Tongue (tissue), 2 donors: ENCODE data around the gene SIRT4. TPM values are rescaled to one million over a fixed set of nuclear protein-coding genes. Genes with fewer than 3 reads are reported as not detected.
"Not testable (repeated sequence)": the region's sequence is repeated elsewhere in the genome, so short reads cannot be mapped to it uniquely, and the experiment has no call there.

Source experiments
- DNase-seq: peaks from one replicate; pipeline ENCODE4 v3.0.0-alpha.2; 2015
- total RNA-seq: library from RNA; depleted of rRNA; stranded (reverse); fragments of >200 nt; gene quantifications from one replicate; pipeline ENCODE4 v1.2.3, GENCODE V29; 2014

SIRT4 gene
- total RNA-seq, 1 donor from 2014 or later: 5.0 TPM

DNA sequence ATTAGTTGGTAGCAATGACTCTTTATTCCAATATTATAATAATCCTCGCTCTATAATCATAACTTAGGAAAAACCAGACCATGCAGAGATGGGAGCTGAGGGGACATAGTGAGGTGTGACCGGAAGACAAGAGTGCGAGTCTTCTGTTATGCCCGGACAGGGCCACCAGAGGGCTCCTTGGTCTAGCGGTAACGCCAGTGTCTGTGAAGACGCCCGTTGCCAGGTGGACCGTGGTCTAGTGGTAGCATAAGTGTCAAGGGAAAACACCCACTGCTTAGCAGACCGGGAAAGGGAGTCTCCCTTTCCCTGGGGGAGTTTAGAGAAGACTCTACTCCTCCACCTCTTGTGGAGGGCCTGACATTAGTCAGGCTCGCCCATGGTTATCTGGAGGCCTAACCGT lies 33.3 kb downstream of the SIRT4 start:
- DNase-seq: peak; percentile 58

DNA sequence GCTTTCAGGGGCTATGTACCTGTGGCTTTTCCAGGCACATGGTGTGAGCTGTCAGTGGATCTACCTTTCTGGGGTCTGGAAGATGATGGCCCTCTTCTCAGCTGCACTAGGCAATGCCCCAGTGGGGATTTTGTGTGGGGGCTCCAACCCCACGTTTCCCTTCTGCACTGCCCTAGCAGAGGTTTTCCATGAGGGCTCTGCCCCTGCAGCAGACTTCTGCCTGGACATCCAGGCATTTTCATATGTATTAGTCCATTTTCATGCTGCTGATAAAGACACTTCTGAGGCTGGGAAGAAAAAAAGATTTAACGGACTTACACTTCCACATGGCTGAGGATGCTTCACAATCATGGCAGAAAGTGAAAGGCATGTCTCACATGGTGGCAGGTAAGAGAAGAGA lies 34.3 kb downstream of the SIRT4 start:
- not testable (repeated sequence) for DNase-seq

DNA sequence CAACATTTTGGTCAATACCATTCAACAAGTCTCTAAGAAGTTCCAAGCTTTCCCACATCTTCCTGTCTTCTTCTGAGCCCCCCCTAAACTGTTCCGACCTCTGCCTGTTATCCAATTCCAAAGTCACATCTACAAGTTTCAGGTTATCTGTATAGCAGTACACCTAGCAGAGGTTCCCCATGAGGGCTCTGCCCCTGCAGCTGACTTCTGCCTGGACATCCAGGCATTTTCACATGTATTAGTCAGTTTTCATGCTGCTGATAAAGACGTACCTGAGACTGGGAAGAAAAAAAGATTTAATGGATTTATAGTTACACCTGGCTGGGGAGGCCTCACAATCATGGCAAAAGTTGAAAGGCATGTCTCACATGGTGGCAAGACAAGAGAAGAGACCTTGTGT lies 35.6 kb downstream of the SIRT4 start:
- DNase-seq: no peak

DNA sequence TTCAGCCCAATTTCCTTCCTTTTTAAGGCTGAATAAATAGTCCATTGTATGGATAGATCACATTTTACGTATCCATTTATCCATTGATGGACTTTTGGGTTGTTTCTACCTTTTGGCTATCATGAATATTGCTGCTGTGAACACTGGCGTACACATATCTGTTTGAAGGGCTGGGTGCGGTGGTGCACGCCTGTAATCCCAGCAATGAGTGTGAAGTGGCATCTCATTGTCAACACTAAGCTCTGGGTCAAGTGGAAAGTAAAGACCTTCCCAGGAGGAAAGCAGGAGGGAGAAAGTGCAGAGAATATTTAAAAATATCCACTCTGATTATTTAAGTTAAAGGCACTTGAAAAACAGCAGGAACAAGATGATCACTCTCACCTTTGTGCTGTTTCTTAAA lies 37.1 kb downstream of the SIRT4 start:
- DNase-seq: no peak

DNA sequence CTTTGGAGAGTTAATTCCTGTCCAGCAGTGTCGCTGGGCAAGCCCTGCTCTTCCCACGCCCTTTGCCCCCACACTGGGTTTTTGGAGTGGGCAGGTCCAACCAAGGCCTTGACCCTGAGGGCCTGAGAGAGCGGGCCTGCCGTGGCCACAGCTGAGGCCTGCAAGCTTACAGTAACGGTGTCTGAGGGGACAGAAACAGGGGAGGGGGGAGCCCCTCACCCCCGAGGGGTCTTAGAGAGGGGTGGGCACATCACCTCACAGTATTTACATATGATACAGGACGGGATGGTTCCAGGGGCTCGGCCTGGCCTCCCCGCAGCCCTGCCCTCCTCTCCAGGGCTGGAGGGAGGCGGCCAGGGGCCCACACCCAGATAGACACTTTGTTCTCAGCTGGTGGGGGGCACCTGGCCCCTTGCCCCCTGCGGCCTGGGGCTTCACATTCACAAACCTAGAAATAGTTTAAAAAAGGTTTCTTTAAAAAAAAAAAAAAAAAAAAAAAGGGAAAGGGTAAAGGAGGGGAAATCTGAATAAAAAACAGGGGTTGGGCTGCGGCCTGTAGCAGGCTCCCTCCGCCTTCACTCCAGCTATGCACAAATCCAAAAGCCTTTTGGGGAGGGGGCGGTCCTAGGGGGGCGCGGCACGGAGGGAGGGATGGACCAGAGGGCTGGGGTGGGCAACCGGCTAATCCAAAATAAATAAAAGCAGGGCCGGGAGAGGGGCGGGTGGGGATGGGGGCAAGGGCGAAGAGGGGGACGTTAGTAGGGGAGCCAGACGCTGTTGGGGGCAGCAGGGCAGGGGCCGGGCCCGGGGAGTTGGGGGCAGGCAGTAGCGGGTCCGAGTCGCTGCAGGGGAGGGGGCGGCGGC lies 40.3 kb downstream of the SIRT4 start:
- no peak for DNase-seq

DNA sequence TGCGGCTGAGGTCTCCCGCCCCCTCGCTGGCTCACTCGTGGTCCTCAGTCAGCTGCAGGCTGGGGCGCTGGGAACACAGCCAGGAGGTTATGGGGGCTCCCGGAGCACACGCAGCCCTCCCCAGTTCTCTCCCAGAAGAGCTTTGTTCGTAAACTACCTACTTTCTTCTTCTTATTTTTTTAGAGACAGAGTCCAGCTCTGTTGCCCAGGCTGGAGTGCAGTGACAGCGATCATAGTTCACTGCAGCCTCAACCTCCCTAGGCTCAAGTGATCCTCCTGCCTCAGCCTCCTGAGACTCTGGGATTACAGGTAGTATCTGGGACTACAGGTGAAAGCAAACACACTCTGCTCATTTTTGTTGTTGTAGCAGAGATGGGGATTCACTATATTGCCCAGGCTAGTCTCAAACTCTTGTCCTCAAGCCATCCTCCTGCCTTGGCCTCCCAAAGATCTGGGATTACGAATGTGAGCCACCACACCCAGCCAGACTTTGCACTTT lies 41.0 kb downstream of the SIRT4 start:
- no peak for DNase-seq

DNA sequence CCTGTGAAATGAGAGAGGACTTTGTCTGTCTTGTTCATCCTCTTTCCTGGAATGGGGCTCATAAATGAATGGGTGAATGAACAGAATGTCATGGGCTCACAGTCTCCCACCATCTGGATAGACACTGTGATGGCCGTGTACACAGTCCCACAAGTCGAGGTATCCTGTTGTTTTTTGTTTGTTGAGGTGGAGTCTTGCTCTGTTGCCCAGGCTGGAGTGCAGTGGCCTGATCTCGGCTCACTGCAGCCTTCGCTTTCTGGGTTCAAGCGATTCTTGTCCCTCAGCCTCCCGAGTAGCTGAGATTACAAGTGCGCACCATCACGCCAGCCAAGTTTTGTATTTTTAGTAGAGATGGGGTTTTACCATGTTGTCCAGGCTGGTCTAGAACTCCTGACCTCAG lies 41.6 kb downstream of the SIRT4 start:
- no peak for DNase-seq

DNA sequence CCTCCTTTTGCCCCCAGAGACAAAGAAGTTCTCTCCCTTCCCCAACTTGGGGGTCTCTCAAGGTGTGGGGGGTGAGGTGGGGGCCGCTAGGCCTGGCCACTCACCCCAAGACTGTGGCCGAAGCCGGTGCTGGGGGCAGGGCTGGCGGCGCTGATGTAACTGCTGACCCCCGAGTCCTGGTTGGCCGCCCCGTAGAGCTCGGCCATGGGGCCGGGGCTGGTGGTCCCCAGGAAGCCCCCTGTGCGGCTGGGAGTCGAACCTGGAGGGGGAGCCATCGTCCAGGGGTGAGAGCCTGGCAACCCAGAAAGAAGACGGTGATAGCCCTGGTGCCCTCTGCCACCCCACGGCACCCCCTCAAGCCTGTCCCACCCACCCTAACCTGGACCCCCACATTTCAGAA lies 43.9 kb downstream of the SIRT4 start:
- DNase-seq: no peak

DNA sequence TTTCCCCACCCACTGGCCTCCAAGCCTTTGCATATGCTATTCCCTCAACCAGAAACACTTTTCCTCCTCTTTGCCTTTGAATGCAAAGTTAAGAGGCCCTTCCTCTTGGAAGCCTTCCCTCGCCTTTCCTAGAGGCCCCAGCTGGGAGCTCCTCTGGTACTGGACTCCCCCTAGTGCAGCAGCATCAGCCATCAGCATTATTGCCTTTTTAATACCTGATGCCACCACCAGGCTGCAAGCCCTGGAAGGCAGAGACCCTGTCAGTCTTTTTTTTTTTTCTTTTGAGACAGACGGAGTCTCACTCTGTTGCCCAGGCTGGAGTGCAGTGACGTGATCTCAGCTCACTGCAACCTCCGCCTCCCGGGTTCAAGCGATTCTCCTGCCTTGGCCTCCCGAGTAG lies 44.6 kb downstream of the SIRT4 start:
- DNase-seq: no peak

DNA sequence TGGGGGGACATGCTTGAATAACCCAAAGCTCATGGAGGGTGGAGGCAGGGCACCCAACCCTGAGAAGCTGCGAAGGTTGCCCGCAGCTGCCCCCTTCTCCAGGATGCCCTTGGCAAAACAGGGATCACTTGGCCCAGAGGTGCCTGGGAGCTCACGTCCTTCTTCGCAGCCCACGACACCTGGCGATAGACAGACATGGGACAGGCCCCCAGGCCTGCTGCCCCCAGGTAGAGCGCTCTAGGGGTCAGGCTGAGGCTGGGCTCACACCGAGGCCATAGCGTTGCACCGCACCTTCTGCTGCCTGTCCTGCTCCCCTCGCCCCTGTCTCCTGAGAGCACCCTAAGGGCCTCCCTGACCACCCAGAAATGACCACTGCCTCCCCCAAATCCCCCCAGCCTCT lies 45.6 kb downstream of the SIRT4 start:
- no peak for DNase-seq

DNA sequence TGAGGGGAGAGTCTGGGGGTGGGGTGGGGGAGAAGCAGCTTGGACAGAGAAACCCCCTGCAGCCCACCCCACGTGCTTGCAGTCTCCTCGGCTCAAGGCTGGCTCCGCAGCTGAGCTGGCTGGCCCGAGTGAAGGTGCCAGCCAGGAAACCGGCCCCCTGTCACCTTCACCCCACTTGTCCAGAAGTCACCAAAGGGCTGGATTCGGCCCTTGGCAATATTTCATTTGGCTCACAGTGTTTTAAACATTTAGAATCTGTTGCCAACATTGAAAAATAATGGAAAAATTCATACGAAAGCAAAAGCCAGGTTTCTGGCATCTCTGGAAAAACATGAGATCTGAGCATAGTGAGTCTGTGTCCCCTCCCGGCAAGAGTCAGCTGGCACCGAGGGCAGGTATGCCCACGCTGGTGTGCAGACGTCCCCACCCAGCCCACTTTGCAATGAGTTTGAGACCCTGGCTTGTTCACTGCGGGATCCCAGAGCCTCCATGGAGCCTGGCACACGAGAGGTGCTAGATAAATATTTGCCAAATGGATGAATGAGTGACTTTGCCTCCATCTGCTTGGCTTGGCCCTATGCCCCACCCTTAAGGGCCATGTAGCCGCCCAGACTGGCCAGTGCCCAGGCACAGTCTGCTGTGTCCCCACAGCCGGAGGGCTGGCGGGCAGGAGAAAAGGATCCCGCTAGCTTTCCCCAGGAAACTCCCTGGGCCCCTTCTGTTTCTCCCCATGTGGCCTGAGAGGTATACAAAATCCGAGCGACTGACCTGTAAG lies 48.6 kb downstream of the SIRT4 start:
- peak; percentile 46 for DNase-seq

DNA sequence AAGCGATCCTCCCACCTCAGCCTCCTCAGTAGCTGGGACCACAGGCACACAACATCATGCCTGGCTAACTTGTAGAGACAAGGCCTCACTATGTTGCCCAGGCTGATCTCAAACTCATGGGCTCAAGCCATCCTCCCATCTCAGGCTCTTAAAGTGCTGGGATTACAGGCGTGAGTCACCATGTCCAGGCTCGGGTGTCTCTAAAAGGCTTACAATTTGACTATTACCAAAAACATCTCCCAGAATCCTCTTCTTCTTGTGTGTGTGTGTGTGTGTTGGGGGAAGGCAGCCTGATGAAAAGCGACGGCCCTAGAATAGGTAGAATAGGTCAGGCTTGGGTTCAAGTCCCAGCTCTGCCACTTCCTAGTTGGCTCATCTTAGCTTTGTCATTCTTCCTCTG lies 50.0 kb downstream of the SIRT4 start:
- DNase-seq: no peak

DNA sequence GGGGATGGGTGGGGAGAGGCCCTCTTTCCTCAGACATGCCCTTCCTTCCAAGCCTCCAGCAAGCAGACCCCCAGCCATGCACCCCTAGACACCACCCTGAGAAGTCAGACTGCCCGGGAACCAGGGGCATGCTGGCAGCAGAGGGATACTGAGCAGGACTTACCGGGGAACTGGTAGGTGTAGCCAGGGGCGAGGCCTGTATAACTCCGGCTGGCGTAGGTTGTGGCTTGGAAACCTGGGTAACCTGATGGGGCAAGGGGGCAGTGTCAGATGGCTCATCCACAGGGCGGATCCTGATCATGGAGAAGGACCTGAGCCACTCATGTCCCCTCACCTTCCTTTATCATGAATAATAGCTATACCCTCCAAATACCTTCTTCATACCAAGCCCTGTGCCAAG lies 51.0 kb downstream of the SIRT4 start:
- no peak for DNase-seq

DNA sequence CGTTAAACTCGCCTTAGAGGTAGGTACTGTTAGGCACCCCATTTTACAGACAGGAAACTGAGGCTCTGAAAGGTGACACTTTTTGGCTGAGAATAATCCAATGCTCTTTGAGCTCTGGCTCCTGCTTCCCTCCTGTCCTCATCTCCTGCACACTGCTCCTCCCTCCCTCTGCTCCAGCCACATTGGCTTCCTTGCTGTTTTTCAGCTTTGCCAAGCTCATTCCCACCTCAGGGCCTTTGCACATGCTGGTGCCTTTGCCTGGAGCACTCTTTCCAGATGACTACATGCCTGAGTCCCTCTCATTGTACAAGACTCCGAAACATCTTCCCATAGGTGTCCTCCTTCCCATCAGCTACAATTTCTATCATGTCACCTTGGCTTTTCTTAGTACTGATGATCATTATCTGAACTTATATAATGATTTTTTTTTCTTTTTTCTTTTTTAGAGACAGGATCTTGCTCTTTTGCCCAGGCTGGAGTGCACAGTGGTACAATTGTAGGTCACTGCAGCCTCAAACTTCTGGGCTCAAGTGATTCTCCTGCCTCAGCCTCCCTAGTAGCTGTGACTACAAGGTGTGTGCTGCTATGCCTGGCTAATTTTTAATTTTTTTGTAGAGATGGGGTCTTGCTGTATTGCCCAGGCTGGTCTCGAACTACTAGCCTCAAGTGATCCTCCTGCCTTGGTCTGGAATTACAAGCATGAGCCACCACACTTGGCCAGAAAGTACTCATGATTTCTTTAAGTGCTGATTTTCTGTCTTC lies 51.6 kb downstream of the SIRT4 start:
- DNase-seq: no peak

DNA sequence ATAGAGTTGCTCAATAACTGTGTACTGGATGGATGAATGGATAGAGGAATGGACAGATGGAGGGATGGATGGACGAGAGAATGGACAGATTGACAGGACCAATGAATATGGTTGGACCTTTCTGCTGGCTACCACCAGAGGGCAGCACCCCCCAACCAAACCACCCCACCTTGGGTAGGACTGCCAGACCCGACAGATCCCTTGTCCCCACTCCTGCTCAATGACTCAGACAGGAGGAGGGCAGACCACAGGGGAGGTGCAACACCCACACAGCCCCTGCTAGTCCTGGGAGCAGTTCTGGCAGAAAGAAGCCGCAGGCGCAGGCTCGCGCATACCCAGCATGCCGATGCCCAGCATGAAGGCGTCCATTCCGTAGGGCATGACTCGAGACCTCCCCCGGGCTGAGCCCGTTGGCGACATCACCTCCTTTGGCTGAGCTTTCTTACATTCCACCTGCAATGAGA lies 54.5 kb downstream of the SIRT4 start:
- DNase-seq: peak; percentile 84

DNA sequence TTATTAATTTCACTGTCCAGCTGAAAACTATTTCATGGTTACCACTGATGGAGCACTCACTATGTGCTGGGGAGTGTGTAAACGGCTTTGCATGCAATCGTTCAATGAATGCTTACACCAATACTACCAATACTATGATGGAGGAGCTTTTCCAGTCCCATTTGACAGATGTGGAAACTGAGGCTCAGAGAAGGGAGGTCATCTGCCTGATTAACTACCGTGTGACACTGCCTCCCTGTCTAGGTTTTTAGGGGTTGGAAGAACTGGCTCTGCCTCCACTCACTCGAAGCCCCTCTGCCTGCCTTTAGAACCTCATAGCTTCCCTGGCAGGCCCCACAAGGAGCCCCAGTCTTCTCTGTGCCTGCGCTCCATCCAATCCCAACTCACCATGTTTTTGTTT lies 55.0 kb downstream of the SIRT4 start:
- no peak for DNase-seq

DNA sequence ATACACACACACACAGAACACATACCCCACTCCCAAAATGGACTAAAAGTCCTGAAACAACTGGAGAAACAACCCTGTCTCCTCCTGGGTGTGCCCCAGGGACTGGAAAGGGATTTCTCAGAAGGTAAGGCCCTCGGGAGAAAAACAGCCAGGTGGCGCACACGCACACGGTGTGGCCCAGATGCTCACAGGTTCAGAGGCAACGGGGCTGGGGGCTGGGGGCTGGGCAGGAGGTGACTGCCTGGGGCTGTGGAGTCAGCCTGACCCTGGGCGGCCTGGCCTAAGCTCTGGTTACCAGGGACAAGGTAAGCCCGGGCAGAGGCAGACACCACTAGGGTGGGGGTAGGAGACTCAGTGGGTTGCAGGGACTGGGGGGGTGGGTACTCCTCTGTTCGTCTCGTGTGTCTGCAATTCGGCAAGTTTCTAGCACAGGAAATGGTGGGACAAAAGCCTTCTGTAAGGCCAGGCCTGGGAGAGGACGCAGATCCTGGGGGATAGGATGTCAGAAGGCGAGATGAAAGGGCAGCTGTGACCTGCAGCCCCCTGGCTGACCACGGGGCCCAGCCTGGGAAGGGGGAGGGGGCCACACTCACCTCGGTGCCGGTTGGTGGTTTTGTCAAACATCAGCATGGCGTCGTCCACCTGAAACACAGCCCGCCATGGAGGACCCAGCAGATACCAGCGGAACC lies 56.4 kb downstream of the SIRT4 start:
- DNase-seq: no peak

DNA sequence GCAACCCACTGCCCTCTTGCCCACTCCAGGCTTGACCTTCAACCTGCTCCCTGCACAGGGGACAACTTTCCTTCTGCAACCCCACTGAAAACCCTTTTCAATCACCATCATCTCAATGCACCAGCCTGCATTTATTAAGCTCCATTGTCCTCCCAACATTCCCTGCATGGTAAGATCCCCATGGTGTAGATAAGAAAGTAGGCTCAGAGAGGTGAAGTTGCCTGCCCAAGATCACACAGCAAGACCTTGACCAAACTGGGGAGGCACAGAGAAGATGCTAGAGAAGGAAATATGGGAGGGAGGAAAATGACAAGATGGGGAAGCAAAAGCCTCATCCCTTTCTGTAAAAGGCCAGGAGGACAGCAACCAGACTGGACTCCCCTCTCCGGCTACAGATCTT lies 57.0 kb downstream of the SIRT4 start:
- no peak for DNase-seq

DNA sequence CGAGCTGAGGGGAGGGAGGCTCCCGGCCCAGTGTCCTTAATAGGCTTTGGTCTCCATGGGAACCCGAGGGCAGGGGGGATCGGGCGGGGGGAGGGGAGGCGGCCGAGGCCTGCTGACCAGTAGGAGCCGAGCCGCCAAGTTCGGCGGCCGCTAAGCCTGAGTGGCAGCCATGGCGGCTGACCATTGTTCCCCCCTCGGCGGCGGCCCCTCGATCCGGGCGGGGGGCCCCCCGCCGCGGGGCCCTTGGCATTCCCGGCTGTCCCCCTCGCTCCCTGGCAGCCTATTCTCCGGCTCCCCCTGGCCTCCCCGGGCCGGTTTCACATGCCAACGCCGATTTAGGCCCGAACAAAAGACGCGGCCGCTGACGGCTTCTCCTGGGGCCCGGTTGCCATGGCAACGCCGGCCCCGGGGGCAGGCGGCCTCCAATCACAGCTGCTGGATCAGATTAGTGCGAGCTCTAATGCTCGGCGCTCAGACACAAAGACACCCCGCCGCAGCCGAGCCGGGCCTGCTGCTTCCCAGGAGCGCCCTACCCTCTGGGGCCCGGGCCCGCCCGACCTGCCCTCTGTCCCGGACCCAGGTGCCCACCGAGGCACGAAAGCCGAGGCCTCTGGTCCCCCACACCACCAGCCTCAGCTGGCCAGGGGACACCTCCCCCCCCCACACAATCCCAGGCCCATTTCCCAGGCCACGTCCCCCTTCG lies 59.5 kb downstream of the SIRT4 start:
- peak; percentile 94 for DNase-seq
